GM06990 (cell line): ENCODE results near the gene SNX27.

ENCODE experiments used
- DNase-seq: peaks from one replicate; pipeline ENCODE4 v3.0.0-alpha.2; 2011; ENCODE audit not compliant: insufficient read length; ENCODE audit errors: extremely low read depth
- H3K27me3 ChIP-seq: replicated peaks from 2 replicates; pipeline ENCODE4 v1.6.0; 2011; ENCODE audit warnings: low read length; ENCODE audit not compliant: control insufficient read depth, insufficient read depth
- H3K36me3 ChIP-seq: 2 replicates; pipeline ENCODE4 v1.5.1; 2011; ENCODE audit warnings: low read length; ENCODE audit not compliant: control insufficient read depth, insufficient read depth
- H3K4me3 ChIP-seq: replicated peaks from 2 replicates; pipeline ENCODE4 v1.5.1; 2011; ENCODE audit warnings: low read depth, mild to moderate bottlenecking, control low read depth, low read length
- TF ChIP-seq, protein P1 (sequence below): IDR thresholded peaks from 2 replicates; pipeline ENCODE4 v1.5.1; 2011; ENCODE audit warnings: low read length, control low read depth, mild to moderate bottlenecking, inconsistent platforms; ENCODE audit not compliant: insufficient read depth, poor library complexity, severe bottlenecking

SNX27 gene

DNA sequence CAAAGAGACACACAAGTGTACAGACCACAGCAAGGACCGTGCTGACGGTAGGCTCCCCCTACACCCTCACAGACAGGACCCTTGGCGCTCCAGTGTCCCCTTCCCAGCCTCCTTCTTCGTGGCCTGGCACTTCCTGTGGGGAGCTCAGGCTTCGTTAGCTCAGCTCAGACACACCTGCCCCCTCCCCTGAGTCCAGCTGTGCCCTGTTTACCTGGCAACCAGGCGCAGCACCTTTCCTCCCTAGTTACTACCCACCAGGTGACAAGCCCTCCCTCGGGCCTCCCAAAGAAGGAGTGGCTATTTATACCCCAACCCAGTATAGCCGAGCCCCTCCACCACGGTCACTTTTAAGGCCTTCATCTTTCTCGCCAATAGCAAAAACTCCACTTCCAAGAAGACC, 100.1 kb downstream of the SNX27 start:
- H3K27me3 ChIP-seq, result no peaks in the 10 kb centered on the region; the same call in 1 of the 2 replicates
- H3K36me3 ChIP-seq, result no peaks in the 10 kb centered on the region
- DNase-seq, result no peak
- H3K4me3 ChIP-seq, result no peak overlapping the region
- TF ChIP-seq, protein P1, sequence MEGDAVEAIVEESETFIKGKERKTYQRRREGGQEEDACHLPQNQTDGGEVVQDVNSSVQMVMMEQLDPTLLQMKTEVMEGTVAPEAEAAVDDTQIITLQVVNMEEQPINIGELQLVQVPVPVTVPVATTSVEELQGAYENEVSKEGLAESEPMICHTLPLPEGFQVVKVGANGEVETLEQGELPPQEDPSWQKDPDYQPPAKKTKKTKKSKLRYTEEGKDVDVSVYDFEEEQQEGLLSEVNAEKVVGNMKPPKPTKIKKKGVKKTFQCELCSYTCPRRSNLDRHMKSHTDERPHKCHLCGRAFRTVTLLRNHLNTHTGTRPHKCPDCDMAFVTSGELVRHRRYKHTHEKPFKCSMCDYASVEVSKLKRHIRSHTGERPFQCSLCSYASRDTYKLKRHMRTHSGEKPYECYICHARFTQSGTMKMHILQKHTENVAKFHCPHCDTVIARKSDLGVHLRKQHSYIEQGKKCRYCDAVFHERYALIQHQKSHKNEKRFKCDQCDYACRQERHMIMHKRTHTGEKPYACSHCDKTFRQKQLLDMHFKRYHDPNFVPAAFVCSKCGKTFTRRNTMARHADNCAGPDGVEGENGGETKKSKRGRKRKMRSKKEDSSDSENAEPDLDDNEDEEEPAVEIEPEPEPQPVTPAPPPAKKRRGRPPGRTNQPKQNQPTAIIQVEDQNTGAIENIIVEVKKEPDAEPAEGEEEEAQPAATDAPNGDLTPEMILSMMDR, result no peak

DNA sequence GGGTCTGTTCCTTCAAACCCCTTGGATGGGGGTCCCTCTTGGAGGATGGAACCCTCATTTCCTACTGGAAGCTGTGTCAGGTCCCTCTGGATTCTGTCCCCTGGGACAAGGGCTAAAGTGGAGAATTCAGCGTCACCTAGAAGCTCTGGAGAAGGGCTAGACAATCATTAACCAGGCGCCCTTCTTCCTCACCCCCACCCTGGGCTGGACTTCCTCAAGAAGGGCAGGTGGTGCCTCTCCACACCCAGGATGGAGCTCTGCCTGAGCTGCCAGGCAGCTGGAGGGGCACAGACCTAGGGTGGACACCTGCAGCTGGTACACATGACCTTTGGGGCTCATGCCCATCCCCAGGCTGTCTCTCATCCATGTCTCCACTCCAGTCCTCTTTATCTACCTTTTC, 101.2 kb downstream of the SNX27 start:
- no peak overlapping the region for H3K4me3 ChIP-seq
- no peak for DNase-seq
- no peaks in the 10 kb centered on the region; the same call in 1 of the 2 replicates for H3K27me3 ChIP-seq
- TF ChIP-seq, protein P1, result no peak
- no peaks in the 10 kb centered on the region for H3K36me3 ChIP-seq

DNA sequence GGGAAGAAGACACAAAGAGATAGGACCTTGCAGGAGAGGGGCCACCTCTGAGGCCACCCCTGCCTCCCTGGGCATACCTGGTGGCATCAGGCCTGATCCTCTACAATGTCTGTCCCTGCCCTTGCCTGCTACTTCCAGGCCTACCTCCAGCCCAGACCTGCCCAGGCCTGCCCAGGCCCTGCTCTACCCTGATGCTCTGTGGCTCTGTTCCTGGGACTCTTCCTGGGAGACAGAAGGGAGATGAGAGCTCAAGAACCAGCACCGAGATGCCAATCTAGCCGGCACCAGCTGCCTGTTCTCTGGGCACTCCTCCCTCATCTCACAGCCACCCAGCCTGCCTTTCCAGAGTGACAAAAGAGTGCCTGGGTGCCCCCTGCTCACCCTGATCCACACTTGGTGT, 102.0 kb downstream of the SNX27 start:
- Histone ChIP-seq H3K27me3 (no peaks in the 10 kb centered on the region; the same call in none of the 2 replicates), H3K36me3 (no peaks in the 10 kb centered on the region), H3K4me3 (no peak overlapping the region)
- DNase-seq, result no peak
- TF ChIP-seq, protein P1, result no peak

DNA sequence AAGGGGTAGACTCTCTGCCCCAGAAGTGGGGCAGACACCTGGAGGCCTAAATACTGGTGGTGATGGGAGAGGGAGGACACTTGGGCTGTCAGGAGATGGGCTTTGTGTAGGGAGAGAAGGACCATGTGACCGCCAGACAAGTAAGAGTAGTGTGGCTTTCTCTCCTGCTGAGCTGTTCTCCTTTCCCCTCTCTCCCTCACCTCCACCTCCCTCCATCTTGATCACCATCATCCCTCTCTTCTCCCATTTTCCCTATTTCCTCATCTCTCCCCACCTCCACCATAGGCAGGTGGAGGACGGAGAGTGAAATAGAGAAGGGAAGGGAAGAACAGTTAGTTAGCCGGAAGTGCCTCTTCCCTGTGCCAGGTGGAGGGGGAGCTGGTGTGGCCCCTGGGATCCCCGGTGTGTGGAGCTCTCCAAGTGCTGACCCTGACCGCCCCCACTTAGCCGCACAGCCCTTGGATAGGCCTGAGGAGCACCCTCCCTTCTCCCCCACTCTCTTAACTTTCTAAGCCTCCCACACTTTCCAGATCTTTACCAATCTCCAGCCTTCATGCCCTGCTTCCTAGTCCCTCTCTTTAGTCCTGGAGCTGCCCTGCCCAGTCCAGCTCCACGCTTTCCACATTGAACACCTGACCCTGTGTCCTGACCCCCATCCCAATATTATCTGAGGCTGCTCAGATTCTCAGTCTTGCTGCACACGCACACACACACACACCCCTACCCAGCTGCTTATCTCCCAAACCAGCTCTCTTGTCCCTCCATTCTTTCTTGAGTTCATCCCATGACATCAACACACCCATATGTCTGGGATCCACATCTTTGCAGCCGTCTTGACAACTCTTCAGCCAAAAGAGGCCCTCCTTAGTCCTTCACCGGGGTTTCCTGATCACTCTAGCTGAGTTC, 103.2 kb downstream of the SNX27 start:
- no peaks in the 10 kb centered on the region for H3K36me3 ChIP-seq
- no peak for DNase-seq
- H3K27me3 ChIP-seq, result no peaks in the 10 kb centered on the region; the same call in none of the 2 replicates
- H3K4me3 ChIP-seq, result no peak overlapping the region
- TF ChIP-seq, protein P1, result no peak

DNA sequence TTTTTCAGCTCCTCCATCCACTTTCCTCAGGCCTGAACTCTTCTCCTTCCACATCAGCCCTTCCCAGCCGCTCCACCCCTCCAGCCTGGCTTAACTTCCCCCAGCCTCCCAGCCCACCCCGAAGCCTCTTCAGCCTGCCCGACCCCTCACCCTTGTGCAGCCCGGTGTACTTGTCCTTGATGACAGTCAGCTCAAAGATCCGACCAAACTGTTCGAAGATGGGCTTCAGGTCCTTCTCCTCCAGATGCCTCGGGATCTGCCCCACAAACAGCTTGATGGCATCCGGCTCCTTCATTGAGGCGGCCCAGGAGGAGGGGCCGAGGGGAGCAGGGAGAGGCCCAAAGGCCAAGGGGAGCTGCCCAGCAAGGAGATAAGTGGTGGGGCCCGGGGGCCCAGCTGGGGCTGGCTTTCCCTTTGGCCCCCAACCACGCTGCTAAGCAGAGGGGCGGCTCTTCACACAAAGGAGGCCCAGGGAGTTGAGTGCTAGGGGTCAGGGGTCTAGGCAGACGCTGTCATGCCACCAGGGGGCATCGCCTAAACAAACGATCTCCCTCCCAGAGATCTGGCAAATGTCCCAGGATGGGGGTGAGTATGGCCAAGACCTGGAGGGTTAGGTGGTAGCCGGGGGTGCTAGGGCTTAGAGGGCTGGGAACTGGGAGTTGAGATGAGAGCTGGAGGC, 104.0 kb downstream of the SNX27 start:
- no peak for DNase-seq
- H3K4me3 ChIP-seq, result no peak overlapping the region
- H3K27me3 ChIP-seq, result no peaks in the 10 kb centered on the region; the same call in none of the 2 replicates
- TF ChIP-seq, protein P1, result no peak
- H3K36me3 ChIP-seq, result no peaks in the 10 kb centered on the region
